T-helper 9 cell (primary cell): ENCODE data around the gene CHURC1.
A peak's percentile ranks its signal among the peaks of the same experiment; 100 is the strongest.

Experiments
- DNase-seq: peaks from one replicate; pipeline ENCODE4 v3.0.0-alpha.2; 2020
- total RNA-seq, 2 donors: gene quantifications; one replicate each; lab custom pipeline; 2026; lab: John Stamatoyannopoulos, UW

The CHURC1 gene
- total RNA-seq: 71.7 to 86.5 reads per million in 2 donors

DNA sequence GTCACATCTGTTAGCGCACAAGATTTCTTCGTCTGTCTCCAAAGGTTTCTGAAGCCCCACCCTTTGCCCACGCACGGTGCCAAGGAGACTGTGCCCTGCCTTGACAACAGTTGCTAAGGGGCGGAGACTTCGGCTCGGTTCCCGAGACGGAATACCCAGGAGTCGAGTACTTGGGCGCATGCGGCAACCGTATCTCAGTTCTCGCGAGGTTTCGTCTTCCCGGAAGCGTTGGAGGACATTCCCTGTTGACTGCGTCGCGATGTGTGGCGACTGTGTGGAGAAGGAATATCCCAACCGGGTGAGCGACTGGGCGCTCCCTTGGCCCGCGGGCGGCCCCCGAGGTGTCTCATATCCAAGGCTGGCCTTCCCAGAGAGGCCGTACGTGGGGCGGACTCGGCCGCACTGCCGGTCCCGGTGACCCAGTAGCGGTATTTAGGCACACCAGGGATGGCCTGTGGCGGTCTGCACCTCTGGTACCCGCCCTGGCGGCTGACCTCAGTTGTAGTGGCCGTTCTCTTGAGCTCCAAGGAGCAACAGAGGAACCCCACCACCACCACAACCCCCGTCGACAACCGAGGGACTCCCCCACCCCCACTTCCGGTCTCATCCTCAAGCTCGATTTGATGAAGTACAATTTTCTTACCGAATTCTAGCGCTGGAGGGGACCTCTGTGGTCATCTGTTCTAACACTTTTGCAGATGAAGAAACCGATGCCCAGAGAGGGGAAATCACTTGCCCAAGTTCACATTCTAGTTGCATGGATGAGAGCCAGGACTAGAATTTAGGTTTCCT is at the start of gene CHURC1:
Gene CHURC1, plus strand, starts transcription at position 219 of the 792 bp plus-strand sequence. Its CDS starts 41 bp downstream, at position 260.
- DNase-seq: peak; percentile 94

- DNase-seq: no peak
These were observed 49.1 kb upstream of the CHURC1 start for GRCh38 chr14:64865109-64865508.

DNA sequence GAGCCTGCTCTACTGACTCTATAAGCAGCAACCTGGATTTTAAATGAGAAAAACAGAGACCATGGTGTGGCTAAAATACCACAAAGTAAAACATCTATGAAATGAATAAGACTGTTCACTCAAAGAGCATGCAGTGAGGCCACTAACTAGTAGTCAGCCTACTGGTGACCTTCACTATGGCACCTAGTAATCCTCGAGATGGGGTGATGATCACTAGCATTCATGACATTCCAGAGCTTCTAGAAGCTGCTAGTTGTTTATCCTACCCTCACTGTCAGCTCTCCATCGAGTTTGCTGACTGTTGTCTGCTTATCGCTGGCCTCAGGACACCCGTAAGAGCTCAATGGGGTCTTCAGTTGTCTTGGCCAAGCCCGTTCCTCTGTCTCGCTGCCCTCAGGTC is 48.3 kb upstream of the CHURC1 start:
- no peak for DNase-seq

DNA sequence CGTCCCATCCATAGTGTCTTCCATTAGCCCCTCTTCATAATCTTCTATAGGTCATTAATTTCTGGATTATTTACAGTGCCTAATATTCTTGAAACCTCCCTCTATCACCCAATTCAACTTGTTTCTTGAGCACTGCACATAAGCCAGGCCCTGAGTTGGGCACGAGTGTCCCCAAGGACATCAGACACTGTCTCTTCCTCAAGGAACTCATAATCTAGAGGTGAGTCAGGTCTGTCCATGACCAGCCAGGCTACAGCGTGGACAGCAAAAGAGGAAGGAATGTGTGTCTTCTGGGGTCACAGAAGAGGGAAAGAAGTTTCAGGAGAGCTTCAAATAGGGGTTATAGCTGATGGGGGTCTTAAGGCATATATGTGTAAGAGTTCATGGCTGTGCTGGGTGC is 47.1 kb upstream of the CHURC1 start:
- no peak for DNase-seq

DNA sequence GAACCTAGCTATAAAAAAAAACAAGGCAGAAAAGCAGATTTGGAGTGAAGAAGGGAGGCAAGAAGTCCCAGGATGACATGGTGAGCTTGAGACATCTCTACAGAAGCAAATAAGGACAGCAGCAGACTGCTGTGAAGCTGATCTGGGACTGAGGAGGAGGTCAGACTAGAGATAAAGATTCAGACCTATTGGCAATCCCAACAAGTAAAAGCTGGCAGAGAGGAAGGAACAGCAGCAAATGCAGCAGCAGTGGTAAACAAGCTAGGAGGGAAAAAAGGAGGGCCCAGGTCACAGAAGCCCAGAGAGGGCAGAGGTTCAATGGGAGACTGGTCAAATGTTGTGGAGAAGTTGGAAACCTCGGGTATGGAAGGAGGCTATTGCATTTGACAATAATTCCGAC is 45.9 kb upstream of the CHURC1 start:
- DNase-seq: no peak

GRCh38 chr14:64868841-64869240 is 45.4 kb upstream of the CHURC1 start:
- no peak for DNase-seq

- DNase-seq: no peak
These were observed 44.1 kb upstream of the CHURC1 start for GRCh38 chr14:64870160-64870559.

GRCh38 chr14:64871344-64871743 is 42.9 kb upstream of the CHURC1 start:
- no peak for DNase-seq

- DNase-seq: no peak
These were observed 40.6 kb upstream of the CHURC1 start for GRCh38 chr14:64873506-64874219.

GRCh38 chr14:64875350-64875749 is 38.9 kb upstream of the CHURC1 start:
- DNase-seq: no peak

DNA sequence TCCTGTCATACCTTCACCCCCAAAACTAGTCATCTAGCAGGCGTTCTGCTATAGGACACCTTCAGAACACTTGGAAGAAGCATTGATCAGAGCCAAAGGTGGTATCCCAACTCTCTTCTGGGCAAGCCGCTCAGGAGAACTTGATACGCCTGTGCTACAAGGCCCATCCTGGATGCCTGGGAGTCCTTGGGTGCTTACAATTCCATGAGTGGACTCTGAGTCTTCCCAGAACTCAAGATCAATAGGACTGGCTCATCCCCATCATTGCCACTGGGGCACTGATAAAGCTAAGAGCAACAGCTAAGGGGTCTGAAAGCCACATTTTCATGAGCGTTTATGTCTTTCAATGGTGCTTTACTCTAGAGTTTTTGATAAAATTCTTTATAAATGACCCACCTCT is 36.4 kb upstream of the CHURC1 start:
- DNase-seq: no peak

DNA sequence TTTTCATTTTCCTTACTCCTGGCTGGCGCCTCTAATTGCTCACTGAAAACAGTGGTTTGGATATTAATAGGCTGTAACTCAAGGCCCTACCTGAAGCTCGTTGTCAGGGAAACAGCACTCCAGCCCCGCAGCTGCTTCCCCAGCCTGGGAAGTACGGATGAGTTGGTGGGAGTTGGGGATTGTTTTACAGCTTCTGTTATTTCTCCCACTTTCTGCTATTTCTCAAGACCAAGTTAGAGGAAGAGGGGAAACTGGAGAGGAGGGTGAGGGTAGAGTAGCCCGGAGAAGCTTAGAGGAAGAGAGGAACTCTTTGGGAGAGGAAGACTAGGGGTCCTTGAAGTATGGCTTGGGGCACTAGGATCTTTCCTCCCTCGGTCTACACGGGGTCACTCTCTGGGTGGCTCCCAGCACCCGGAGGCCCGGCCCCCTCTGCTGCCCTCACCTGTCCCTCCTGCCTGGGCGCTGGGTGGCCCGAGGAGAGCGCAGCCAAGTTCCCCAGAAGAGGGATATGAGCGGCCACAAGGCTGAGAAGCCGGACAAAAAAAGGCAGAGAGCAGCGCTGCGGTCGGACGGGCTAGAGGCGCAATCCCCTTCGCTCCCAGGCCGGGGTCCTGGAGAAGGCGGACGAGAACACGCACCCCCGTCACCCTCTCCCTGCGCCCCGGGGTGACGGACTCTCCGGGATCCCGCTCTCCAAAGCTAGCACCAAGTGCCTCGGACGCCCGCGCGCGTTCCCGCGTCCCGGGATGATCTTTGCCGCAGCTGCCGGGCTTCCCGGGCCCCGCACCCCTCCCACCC is 35.2 kb upstream of the CHURC1 start:
- no peak for DNase-seq

DNA sequence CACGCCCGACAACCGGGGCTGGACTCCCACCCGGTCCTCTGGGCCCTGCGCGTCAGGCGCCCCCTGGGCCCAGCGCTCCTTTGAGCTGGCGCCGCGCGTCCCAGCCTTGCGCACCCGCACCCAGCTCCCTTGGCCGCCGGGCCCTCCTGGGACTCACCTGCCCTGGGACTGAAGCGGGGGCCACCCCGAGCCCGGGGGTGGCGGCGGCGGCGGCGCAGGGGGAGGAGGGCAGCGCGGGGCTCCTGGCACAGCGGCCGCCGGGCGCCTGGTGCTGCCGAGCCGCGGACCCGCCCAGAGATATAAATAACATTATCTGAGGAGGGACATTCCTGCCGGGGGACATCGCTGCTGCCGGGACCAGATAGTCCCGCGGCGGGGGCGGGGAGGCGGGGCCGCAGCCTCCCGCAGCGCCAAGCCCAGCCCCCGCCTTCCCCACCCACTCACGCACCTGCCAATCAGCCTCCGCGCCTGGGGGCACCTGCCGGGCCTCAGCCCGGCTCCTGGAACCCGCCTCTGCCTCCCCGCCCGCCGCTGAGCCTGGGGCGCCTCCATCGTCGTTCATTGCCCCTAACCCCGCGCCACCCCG is 34.5 kb upstream of the CHURC1 start, which contains the start of gene SPTB:
Gene SPTB, minus strand, starts transcription at position 273 of the 586 bp plus-strand sequence. CDS start 56,813 bp downstream, outside the sequence.
- DNase-seq: peak; percentile 49

- peak; percentile 46 for DNase-seq
These were observed 33.8 kb upstream of the CHURC1 start for GRCh38 chr14:64880221-64881121.

DNA sequence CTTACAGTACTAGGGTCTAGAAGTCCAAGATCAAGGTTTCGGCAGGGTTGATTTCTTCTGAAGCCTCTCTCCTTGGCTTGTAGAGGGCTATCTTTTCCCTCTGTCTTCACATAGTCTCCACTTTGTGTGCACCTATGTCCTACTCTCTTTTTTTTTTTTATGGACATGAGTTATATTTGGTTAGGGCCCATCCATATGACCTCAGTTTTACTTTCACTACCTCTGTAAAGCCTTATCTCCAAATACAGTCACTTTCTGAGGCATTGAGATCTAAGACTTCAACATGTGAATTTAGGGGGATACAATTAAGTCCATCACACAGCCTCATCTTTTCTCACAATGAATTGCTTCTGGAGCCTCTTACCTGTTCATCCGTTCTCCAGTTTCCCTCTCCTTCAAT is 28.7 kb upstream of the CHURC1 start:
- no peak for DNase-seq

GRCh38 chr14:64889352-64889751 is 24.9 kb upstream of the CHURC1 start:
- no peak for DNase-seq

- no peak for DNase-seq
These were observed 22.9 kb upstream of the CHURC1 start for GRCh38 chr14:64891173-64891838.

- peak; percentile 5 for DNase-seq
These were observed 22.3 kb upstream of the CHURC1 start for GRCh38 chr14:64891839-64892375.

DNA sequence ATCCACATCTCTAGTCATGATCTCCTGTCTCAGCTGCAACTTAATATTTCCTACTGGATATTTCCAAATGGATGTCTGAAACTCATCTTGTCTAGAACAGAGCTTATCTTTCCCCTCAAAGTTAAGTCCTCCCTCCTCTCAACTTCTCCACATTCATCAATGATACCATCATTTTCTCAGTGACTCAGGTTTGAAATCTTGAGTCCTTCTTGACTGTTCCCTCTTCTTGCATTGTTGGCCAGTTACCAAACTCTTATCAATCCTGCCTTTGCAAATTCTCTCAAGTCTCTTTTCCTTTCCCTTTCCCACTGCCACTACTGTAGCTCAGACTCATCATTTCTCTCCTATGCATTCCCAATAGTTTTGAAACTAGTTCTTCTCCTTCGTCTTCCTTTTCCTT is 14.3 kb upstream of the CHURC1 start:
- no peak for DNase-seq

DNA sequence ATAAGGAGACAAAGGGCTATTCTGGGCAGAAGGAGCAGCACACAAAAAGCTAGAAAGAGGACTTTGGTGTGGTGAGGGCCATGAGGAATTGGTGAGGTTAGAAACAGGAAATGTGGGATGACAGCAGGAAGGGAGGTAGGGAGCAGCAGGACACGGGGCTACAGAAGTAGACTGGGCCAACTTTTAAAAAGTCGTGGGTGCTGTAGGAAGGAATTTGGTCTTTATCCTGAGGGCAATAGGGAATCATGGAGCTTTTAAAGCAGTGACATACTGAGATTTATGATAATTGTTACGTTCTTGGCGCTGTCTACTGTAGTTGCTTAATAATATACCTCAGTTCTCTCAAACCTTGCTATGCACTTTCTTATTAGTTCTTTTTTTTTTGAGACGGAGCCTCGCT is 8.2 kb upstream of the CHURC1 start:
- DNase-seq: no peak
